B cell (primary cell): Measurements from ENCODE around the gene DLG2. TPM values are rescaled to one million over a fixed set of nuclear protein-coding genes. Genes with fewer than 3 reads are reported as not detected.

Source experiments
- ATAC-seq: fragments of 200-7000 bp; cut with Tn5 transposase; one replicate; pipeline ENCODE4 v1.10.0; 2021; ENCODE audit warnings: low read depth, mild to moderate bottlenecking, moderate number of reproducible peaks, moderate library complexity
- CTCF ChIA-PET: fragments of 350-600 bp; sonication (Branson Sonifier 250); formaldehyde crosslinking; loops from one replicate; lab custom pipeline; 2021; ENCODE audit warnings: antibody characterized with exemption, inconsistent platforms; lab: Charles Lee
- POLR2A ChIA-PET: fragments of 350-600 bp; sonication (Branson Sonifier 250); formaldehyde crosslinking; loops from one replicate; lab custom pipeline; 2021; ENCODE audit warnings: antibody characterized with exemption; lab: Charles Lee
- DNase-seq: peaks from one replicate; pipeline ENCODE4 v3.0.0; 2013
- H2AFZ ChIP-seq: 2 replicates; pipeline ENCODE4 v1.6.1; 2012; ENCODE audit warnings: mild to moderate bottlenecking, low read depth, low read length; ENCODE audit not compliant: insufficient read depth, poor library complexity, severe bottlenecking
- H3K27ac ChIP-seq, 2 donors: 1 replicate in 1 of 2; 2 replicates in 1 of 2; pipeline ENCODE4 v1.5.1; 2012 to 2013; ENCODE audit warnings: low read length in 2 of 2, mild to moderate bottlenecking in 2 of 2, moderate library complexity in 1 of 2
- H3K27me3 ChIP-seq, 4 experiments: fragments of 200-600 bp in 1 of 4; sonication (generic) in 1 of 4; replicated peaks in 1 of 4; 1 replicate in 2 of 4; 2 replicates in 2 of 4; pipeline versions ENCODE4 v1.6.1 to v1.7.0; 2013 to 2016; ENCODE audit warnings: low read length in 3 of 4, mild to moderate bottlenecking in 2 of 4, mixed read lengths in 1 of 4, moderate library complexity in 1 of 4; ENCODE audit not compliant: insufficient read depth in 4 of 4, control insufficient read depth in 3 of 4; ENCODE audit errors: control extremely low read depth in 1 of 4
- H3K36me3 ChIP-seq, 2 experiments: replicated peaks in 1 of 2; 1 replicate in 1 of 2; 2 replicates in 1 of 2; pipeline versions ENCODE4 v1.6.1 to v1.7.1; 2013; ENCODE audit warnings: low read length in 1 of 2; ENCODE audit not compliant: insufficient read depth in 2 of 2, control insufficient read depth in 1 of 2; ENCODE audit errors: control extremely low read depth in 1 of 2, extremely low read depth in 1 of 2
- H3K4me1 ChIP-seq, 2 donors: fragments of 200-600 bp in 1 of 2; sonication (generic) in 1 of 2; 1 replicate in 1 of 2; 2 replicates in 1 of 2; pipeline versions ENCODE4 v1.5.1 to v1.6.1; 2013 to 2017; ENCODE audit warnings: low read length in 2 of 2; ENCODE audit not compliant: control insufficient read depth in 2 of 2, insufficient read depth in 2 of 2
- H3K4me2 ChIP-seq: replicated peaks from 2 replicates; pipeline ENCODE3; 2012; ENCODE audit warnings: mild to moderate bottlenecking, low read depth, low read length; ENCODE audit not compliant: poor library complexity, severe bottlenecking
- H3K4me3 ChIP-seq, 5 experiments: fragments of 200-600 bp in 1 of 5; sonication (generic) in 1 of 5; 1 replicate in 3 of 5; 2 replicates in 2 of 5; pipeline versions ENCODE4 v1.5.1 to v1.7.0; 2011 to 2016; ENCODE audit warnings: low read length in 4 of 5, mild to moderate bottlenecking in 4 of 5, low read depth in 2 of 5, control low read depth in 1 of 5, moderate library complexity in 1 of 5; ENCODE audit not compliant: insufficient read depth in 1 of 5; ENCODE audit errors: control extremely low read depth in 1 of 5, extremely low read depth in 1 of 5
- H3K79me2 ChIP-seq: fragments of 200-600 bp; sonication (generic); one replicate; pipeline ENCODE4 v1.6.0; 2016; ENCODE audit warnings: low read length; ENCODE audit not compliant: control insufficient read depth, insufficient read depth
- H3K9ac ChIP-seq: fragments of 200-600 bp; sonication (generic); 2 replicates; pipeline ENCODE4 v1.6.1; 2017; ENCODE audit warnings: mild to moderate bottlenecking, low read length, moderate library complexity
- H3K9me3 ChIP-seq, 3 donors: one replicate each; pipeline versions ENCODE4 v1.6.1 to v1.7.1; 2013; ENCODE audit warnings: low read length in 2 of 3; ENCODE audit not compliant: control insufficient read depth in 2 of 3, insufficient read depth in 1 of 3; ENCODE audit errors: control extremely low read depth in 1 of 3
- H4K20me1 ChIP-seq: 2 replicates; pipeline ENCODE4 v1.6.0; 2012; ENCODE audit warnings: mild to moderate bottlenecking, low read length; ENCODE audit not compliant: insufficient read depth, control insufficient read depth, poor library complexity, severe bottlenecking
- H3K27ac Mint-ChIP-seq: one replicate; pipeline ENCODE4 v1.8.0; 2021; ENCODE audit warnings: mixed read lengths
- H3K27me3 Mint-ChIP-seq: one replicate; pipeline ENCODE4 v1.8.0; 2021; ENCODE audit warnings: mixed read lengths
- H3K4me1 Mint-ChIP-seq: one replicate; pipeline ENCODE4 v1.8.0; 2021; ENCODE audit warnings: mixed read lengths
- H3K4me3 Mint-ChIP-seq: one replicate; pipeline ENCODE4 v1.8.0; 2021; ENCODE audit warnings: mixed read lengths
- H3K9me3 Mint-ChIP-seq: one replicate; pipeline ENCODE4 v1.8.0; 2022; ENCODE audit warnings: mixed read lengths; ENCODE audit not compliant: insufficient read depth
- CTCF ChIP-seq: fragments of 200-600 bp; IDR thresholded peaks from one replicate; pipeline ENCODE4 v1.8.0; 2022; ENCODE audit warnings: antibody characterized with exemption, mild to moderate bottlenecking
- EZH2 ChIP-seq: IDR thresholded peaks from 2 replicates; pipeline ENCODE4 v1.6.1; 2012; ENCODE audit warnings: borderline replicate concordance, low read depth, mild to moderate bottlenecking, moderate library complexity, low read length; ENCODE audit not compliant: insufficient read depth, poor library complexity, severe bottlenecking
- WGBS: methylation state at CpG from one replicate; pipeline ENCODE4 v1.1.5; 2013; ENCODE audit warnings: missing lambda C conversion rate; ENCODE audit not compliant: insufficient coverage; 5-methylcytosine and 5-hydroxymethylcytosine counted together
- intact Hi-C: fragments of 100-400 bp; cut with micrococcal nuclease; formaldehyde crosslinking; loops from one replicate; pipeline ENCODE4 v1.10.0; 2022
- polyA plus RNA-seq: library from polyadenylated mRNA; depleted of rRNA; stranded (reverse); fragments of >200 nt; gene quantifications from 2 replicates; pipeline ENCODE4 v1.2.3, GENCODE V29; 2012
- total RNA-seq, 2 donors: library from RNA; stranded (reverse); fragments of 120-200 nt in 1 of 2; gene quantifications; 1 replicate in 1 of 2; 2 replicates in 1 of 2; pipeline versions ENCODE4 v1.2.3 to v1.2.4, GENCODE V29; 2013 to 2022

Gene DLG2
- total and polyA plus RNA-seq, 2 donors (not counting 1 experiment from before 2014, with no cell fraction given), result 0.54 to 5.4 TPM

- no peaks in the 10 kb centered on the region for H3K4me1 Mint-ChIP-seq
- Histone ChIP-seq H3K27ac (no peak overlapping the region), H3K4me3 (no peak overlapping the region), H3K36me3 (no peaks in the 10 kb centered on the region), H4K20me1 (no peaks in the 10 kb centered on the region), H3K9ac (no peak overlapping the region), H3K4me2 (no peak overlapping the region), H3K4me1 (no peaks in the 10 kb centered on the region), H3K79me2 (no peaks in the 10 kb centered on the region), H3K9me3 (no peaks in the 10 kb centered on the region), H2AFZ (no peak overlapping the region), H3K27me3 (no peaks in the 10 kb centered on the region)
- no peaks in the 10 kb centered on the region for H3K27me3 Mint-ChIP-seq
- DNase-seq (no peak), ATAC-seq (no peak)
- H3K9me3 Mint-ChIP-seq, result no peaks in the 10 kb centered on the region
- CTCF ChIA-PET, result no interaction called here
- intact Hi-C loops, result no loop called here
- H3K27ac Mint-ChIP-seq, result no peak overlapping the region
- POLR2A ChIA-PET, result no interaction called here
- WGBS, result no CpG with 5 or more reads among the region's 1 CpG
- no peak overlapping the region for H3K4me3 Mint-ChIP-seq
- TF ChIP-seq CTCF (no peak), EZH2 (no peak)
Observed at GRCh38 chr11:84256618-84257017, 1370.5 kb downstream of the DLG2 start.

- no peaks in the 10 kb centered on the region for H3K27me3 Mint-ChIP-seq
- Histone ChIP-seq H3K4me2 (no peak overlapping the region), H3K27me3 (no peaks in the 10 kb centered on the region), H3K79me2 (no peaks in the 10 kb centered on the region), H2AFZ (no peak overlapping the region), H3K9me3 (no peaks in the 10 kb centered on the region), H3K4me3 (no peak overlapping the region), H3K9ac (no peak overlapping the region), H4K20me1 (no peaks in the 10 kb centered on the region), H3K4me1 (no peaks in the 10 kb centered on the region), H3K27ac (no peak overlapping the region), H3K36me3 (no peaks in the 10 kb centered on the region)
- no peak overlapping the region for H3K4me3 Mint-ChIP-seq
- DNase-seq, result no peak
- no peak for TF ChIP-seq CTCF
- TF ChIP-seq EZH2, result no peak
- WGBS, result no CpG with 5 or more reads among the region's 5 CpGs
- H3K9me3 Mint-ChIP-seq, result no peaks in the 10 kb centered on the region
- intact Hi-C loops, result no loop called here
- ChIA-PET CTCF (no interaction called here), POLR2A (no interaction called here)
- no peak for ATAC-seq
- no peaks in the 10 kb centered on the region for H3K4me1 Mint-ChIP-seq
- no peak overlapping the region for H3K27ac Mint-ChIP-seq
Observed at GRCh38 chr11:84255483-84255882, 1371.7 kb downstream of the DLG2 start.
